HepG2 (cell line): ENCODE results near the gene IL22RA1. TPM values are rescaled to one million over a fixed set of nuclear protein-coding genes. Genes with fewer than 3 reads are reported as not detected.

Experiments
- ADNP ChIP-seq: sonication (generic); formaldehyde crosslinking; IDR thresholded peaks from 2 replicates; pipeline ENCODE4 v1.4.0; 2020; ENCODE audit warnings: missing genetic modification reagents
- ARHGAP35 ChIP-seq: sonication (generic); formaldehyde crosslinking; IDR thresholded peaks from 2 replicates; pipeline ENCODE4 v1.9.0; 2022; ENCODE audit warnings: mild to moderate bottlenecking, inconsistent platforms, moderate library complexity, missing genetic modification reagents, borderline replicate concordance
- DR1 ChIP-seq: sonication (generic); formaldehyde crosslinking; IDR thresholded peaks from 2 replicates; pipeline ENCODE4 v1.8.0; 2021; ENCODE audit warnings: mild to moderate bottlenecking, missing genetic modification reagents, inconsistent platforms
- ETV5 ChIP-seq: IDR thresholded peaks from 2 replicates; pipeline ENCODE4 v1.6.1; 2018; ENCODE audit warnings: missing biosample characterization, missing genetic modification reagents, inconsistent platforms, borderline replicate concordance
- FOXP1 ChIP-seq, 2 experiments: fragments of 450-650 bp in 1 of 2; IDR thresholded peaks; 2 replicates each; pipeline ENCODE4 v1.6.1; 2017 to 2018; ENCODE audit warnings: antibody characterized with exemption in 1 of 2
- HOXA3 ChIP-seq: sonication (generic); formaldehyde crosslinking; IDR thresholded peaks from 2 replicates; pipeline ENCODE4 v1.5.0; 2020; ENCODE audit warnings: missing genetic modification reagents
- MATR3 ChIP-seq: sonication (generic); formaldehyde crosslinking; IDR thresholded peaks from 2 replicates; pipeline ENCODE4 v1.4.0; 2020; ENCODE audit warnings: missing genetic modification reagents
- SNAI1 ChIP-seq: sonication (generic); formaldehyde crosslinking; IDR thresholded peaks from 2 replicates; pipeline ENCODE4 v1.5.0; 2020; ENCODE audit warnings: mild to moderate bottlenecking, missing genetic modification reagents, borderline replicate concordance
- TERF1 ChIP-seq: sonication (generic); formaldehyde crosslinking; IDR thresholded peaks from 2 replicates; pipeline ENCODE4 v1.8.0; 2022; ENCODE audit warnings: mild to moderate bottlenecking, missing genetic modification reagents, moderate library complexity
- ZNF101 ChIP-seq: sonication (generic); formaldehyde crosslinking; IDR thresholded peaks from 2 replicates; pipeline ENCODE4 v1.4.0; 2020; ENCODE audit warnings: mild to moderate bottlenecking, low read depth, missing genetic modification reagents, borderline replicate concordance
- ZNF644 ChIP-seq: IDR thresholded peaks from 2 replicates; pipeline ENCODE4 v1.6.1; 2016; ENCODE audit warnings: low read depth
- ZNF672 ChIP-seq: sonication (generic); formaldehyde crosslinking; IDR thresholded peaks from 2 replicates; pipeline ENCODE4 v1.8.1; 2022; ENCODE audit warnings: missing genetic modification reagents
- ZNF773 ChIP-seq: sonication (generic); formaldehyde crosslinking; IDR thresholded peaks from 2 replicates; pipeline ENCODE4 v1.4.0; 2020; ENCODE audit warnings: missing genetic modification reagents, borderline replicate concordance
- ZNF777 ChIP-seq: sonication (generic); formaldehyde crosslinking; IDR thresholded peaks from 2 replicates; pipeline ENCODE4 v1.4.0; 2020; ENCODE audit warnings: missing genetic modification reagents
- ZNF782 ChIP-seq: sonication (generic); formaldehyde crosslinking; IDR thresholded peaks from 2 replicates; pipeline ENCODE4 v1.4.0; 2020; ENCODE audit warnings: missing genetic modification reagents, mild to moderate bottlenecking, borderline replicate concordance
- ZSCAN31 ChIP-seq: sonication (generic); formaldehyde crosslinking; IDR thresholded peaks from 2 replicates; pipeline ENCODE4 v1.5.0; 2020; ENCODE audit warnings: low read depth, mild to moderate bottlenecking, missing genetic modification reagents
- polyA plus RNA-seq, 8 experiments: library from polyadenylated mRNA; depleted of rRNA in 3 of 8; stranded (reverse) in 7 of 8; unstranded in 1 of 8; fragments of >200 nt; fragmentation: Illumina TruSeq in 4 of 8; extraction: Trizol in 4 of 8; gene quantifications; 2 replicates each; pipeline versions ENCODE4 v1.2.1 to v1.2.3, GENCODE V29; 2011 to 2016; ENCODE audit warnings: low read depth in 4 of 8, missing spikeins in 1 of 8, mixed read lengths in 1 of 8; ENCODE audit not compliant: insufficient read depth in 1 of 8
- total RNA-seq, 5 experiments: library from RNA; depleted of rRNA; stranded (reverse); fragments of >200 nt; fragmentation: Illumina TruSeq; extraction: Trizol; gene quantifications; 2 replicates each; pipeline ENCODE4 v1.2.3, GENCODE V29; 2016; ENCODE audit warnings: low read depth in 1 of 5
- TF ChIP-seq, protein P1 (sequence below): sonication (generic); formaldehyde crosslinking; IDR thresholded peaks from 2 replicates; pipeline ENCODE4 v1.4.0; 2020; ENCODE audit warnings: missing genetic modification reagents, borderline replicate concordance
- TF ChIP-seq, protein P2 (sequence below): sonication (generic); formaldehyde crosslinking; IDR thresholded peaks from 2 replicates; pipeline ENCODE4 v1.4.0; 2020; ENCODE audit warnings: mild to moderate bottlenecking, missing genetic modification reagents
- TF ChIP-seq, protein P3 (sequence below): sonication (generic); formaldehyde crosslinking; IDR thresholded peaks from 2 replicates; pipeline ENCODE4 v1.5.0; 2020; ENCODE audit warnings: missing genetic modification reagents

Gene IL22RA1
- total and polyA plus RNA-seq, 2 of the 13 experiments (the other 11 are each of a cell fraction or from before 2014, with no cell fraction given) = 4.4 to 10.2 TPM

- TF ChIP-seq TERF1 (CRISPR knock-in tag) (no peak), ZNF777 (CRISPR knock-in tag) (no peak), ADNP (CRISPR knock-in tag) (peak; percentile 86), ZNF644 (no peak), ARHGAP35 (CRISPR knock-in tag) (peak; percentile 45; the same call in 1 of the 2 replicates), SNAI1 (CRISPR knock-in tag) (peak; percentile 62; the same call in 1 of the 2 replicates), HOXA3 (peak; percentile 8), ZNF101 (CRISPR knock-in tag) (0 out of 2 replicates have a peak, but pooled peaks have one; percentile 47), MATR3 (CRISPR knock-in tag) (no peak), ZNF672 (CRISPR knock-in tag) (no peak), DR1 (CRISPR knock-in tag) (no peak), ETV5 (peak; percentile 6), ZNF773 (CRISPR knock-in tag) (no peak), ZSCAN31 (no peak), ZNF782 (CRISPR knock-in tag) (peak; percentile 58; the same call in 1 of the 2 replicates), FOXP1 (IDR thresholded peaks at IDR 0.05) (no peak), FOXP1 (CRISPR knock-in tag; IDR thresholded peaks at IDR 0.05) (0 out of 2 replicates have a peak, but pooled peaks have one; percentile 29)
- TF ChIP-seq, protein P1, sequence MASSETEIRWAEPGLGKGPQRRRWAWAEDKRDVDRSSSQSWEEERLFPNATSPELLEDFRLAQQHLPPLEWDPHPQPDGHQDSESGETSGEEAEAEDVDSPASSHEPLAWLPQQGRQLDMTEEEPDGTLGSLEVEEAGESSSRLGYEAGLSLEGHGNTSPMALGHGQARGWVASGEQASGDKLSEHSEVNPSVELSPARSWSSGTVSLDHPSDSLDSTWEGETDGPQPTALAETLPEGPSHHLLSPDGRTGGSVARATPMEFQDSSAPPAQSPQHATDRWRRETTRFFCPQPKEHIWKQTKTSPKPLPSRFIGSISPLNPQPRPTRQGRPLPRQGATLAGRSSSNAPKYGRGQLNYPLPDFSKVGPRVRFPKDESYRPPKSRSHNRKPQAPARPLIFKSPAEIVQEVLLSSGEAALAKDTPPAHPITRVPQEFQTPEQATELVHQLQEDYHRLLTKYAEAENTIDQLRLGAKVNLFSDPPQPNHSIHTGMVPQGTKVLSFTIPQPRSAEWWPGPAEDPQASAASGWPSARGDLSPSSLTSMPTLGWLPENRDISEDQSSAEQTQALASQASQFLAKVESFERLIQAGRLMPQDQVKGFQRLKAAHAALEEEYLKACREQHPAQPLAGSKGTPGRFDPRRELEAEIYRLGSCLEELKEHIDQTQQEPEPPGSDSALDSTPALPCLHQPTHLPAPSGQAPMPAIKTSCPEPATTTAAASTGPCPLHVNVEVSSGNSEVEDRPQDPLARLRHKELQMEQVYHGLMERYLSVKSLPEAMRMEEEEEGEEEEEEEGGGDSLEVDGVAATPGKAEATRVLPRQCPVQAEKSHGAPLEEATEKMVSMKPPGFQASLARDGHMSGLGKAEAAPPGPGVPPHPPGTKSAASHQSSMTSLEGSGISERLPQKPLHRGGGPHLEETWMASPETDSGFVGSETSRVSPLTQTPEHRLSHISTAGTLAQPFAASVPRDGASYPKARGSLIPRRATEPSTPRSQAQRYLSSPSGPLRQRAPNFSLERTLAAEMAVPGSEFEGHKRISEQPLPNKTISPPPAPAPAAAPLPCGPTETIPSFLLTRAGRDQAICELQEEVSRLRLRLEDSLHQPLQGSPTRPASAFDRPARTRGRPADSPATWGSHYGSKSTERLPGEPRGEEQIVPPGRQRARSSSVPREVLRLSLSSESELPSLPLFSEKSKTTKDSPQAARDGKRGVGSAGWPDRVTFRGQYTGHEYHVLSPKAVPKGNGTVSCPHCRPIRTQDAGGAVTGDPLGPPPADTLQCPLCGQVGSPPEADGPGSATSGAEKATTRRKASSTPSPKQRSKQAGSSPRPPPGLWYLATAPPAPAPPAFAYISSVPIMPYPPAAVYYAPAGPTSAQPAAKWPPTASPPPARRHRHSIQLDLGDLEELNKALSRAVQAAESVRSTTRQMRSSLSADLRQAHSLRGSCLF (CRISPR knock-in tag) = no peak
- TF ChIP-seq, protein P2, sequence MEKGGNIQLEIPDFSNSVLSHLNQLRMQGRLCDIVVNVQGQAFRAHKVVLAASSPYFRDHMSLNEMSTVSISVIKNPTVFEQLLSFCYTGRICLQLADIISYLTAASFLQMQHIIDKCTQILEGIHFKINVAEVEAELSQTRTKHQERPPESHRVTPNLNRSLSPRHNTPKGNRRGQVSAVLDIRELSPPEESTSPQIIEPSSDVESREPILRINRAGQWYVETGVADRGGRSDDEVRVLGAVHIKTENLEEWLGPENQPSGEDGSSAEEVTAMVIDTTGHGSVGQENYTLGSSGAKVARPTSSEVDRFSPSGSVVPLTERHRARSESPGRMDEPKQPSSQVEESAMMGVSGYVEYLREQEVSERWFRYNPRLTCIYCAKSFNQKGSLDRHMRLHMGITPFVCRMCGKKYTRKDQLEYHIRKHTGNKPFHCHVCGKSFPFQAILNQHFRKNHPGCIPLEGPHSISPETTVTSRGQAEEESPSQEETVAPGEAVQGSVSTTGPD (CRISPR knock-in tag) = no peak
- TF ChIP-seq, protein P3, sequence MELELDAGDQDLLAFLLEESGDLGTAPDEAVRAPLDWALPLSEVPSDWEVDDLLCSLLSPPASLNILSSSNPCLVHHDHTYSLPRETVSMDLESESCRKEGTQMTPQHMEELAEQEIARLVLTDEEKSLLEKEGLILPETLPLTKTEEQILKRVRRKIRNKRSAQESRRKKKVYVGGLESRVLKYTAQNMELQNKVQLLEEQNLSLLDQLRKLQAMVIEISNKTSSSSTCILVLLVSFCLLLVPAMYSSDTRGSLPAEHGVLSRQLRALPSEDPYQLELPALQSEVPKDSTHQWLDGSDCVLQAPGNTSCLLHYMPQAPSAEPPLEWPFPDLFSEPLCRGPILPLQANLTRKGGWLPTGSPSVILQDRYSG = no peak
These were observed 22.8 kb downstream of the IL22RA1 start (continued) for GRCh38 chr1:24119859-24120756.
